NCI-H510A (cell line): ENCODE results near the gene HEMK1.

Experiments used
- DNase-seq: peaks from one replicate; lab custom pipeline; 2025; lab: John Stamatoyannopoulos, UW

HEMK1 gene

DNA sequence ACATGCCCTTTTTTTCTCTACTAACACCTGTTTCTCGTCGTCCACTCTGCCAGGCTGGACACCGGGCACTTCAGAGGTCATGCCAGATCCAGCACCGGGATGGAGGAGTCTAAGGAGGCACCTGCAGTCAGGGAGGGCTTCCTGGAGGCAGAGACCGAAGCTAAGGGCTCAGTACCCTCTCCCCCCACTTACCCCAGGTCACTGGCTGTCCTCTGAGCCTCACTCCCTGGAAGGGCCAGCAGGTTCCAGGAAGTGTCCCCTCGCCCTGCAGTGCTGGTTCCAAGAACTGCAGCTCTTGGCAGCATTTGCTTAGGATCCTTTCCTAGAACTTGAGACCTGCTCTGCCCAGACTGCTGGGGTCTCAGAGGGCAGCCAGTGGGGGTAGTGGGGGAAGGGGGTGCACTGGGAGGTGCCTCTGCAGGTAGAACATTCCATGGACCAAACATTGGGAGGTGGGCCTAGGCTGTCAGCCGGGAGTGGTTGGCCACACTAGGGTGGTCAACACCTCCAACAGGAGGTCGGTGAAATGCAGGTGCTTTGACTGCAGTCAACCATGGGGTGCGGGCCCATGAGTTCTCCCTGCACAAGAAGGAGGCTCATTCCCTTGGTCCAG is 30.9 kb downstream of the HEMK1 start:
- no peak for DNase-seq

DNA sequence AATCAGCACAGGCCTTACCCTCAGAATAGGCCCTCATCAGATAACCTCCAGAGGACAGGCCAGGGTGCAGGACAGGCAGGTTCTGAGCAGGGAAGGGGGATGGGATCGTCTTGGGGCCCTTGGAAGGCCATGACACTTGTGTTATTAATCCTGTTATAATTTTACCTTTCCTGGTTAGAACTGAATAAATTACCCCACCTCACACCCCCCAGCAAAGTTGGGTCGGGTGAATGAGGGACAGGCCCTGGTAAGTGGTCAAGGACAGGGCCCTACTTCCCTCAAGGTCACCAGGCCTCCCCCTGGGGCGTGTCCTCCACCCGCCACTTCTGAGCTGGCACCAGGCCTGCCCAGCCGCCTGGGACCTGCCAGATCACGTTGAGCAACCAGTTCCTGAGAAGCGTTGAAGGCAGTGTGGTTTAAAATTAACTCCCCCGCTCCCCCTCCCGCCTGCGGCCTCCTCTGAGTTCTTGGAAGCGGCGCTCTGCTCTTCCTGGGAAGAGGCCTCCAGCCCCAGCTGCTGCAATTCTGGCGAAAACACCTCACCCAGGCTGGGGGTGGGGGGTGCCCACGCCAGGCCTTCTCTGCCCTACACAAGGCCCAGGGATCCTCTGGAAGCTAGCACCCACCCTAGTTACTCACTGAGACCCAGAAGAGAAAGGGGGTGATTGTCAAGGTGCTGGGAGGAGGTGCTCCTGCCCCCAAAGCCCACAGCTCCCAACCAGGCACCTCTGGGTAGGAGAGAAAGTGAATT is 31.7 kb downstream of the HEMK1 start:
- DNase-seq: peak; percentile 84

GRCh38 chr3:50602595-50603191 is 33.4 kb downstream of the HEMK1 start:
- peak; percentile 43 for DNase-seq

GRCh38 chr3:50603261-50604109 is 34.2 kb downstream of the HEMK1 start:
- no peak for DNase-seq

GRCh38 chr3:50604110-50604621 is 34.8 kb downstream of the HEMK1 start:
- no peak for DNase-seq

- no peak for DNase-seq
These were observed 35.6 kb downstream of the HEMK1 start for GRCh38 chr3:50604628-50605588.

- DNase-seq: no peak
These were observed 36.6 kb downstream of the HEMK1 start for GRCh38 chr3:50605901-50606326.

GRCh38 chr3:50606596-50606995 is 37.3 kb downstream of the HEMK1 start:
- no peak for DNase-seq

GRCh38 chr3:50607271-50608091 is 38.2 kb downstream of the HEMK1 start:
- no peak for DNase-seq

DNA sequence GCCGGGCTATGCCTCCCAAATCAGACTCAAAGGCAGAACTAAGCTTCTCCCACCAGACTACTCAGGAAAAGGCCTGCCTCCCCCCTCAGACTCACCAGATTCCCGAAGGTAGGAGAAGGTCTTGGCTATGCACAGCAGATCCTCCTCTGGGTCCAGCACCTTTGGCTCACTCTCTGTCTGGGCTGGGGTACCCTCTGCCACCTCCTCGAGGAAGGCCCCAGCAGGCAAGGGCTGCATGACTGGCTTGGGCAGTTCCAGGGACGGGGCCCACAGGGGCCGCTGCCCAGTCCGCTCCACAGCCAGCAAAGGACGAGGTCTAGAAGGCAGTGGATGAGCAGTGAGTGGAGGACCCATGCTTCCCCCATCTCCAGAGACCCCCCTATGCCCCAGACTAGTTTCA is 39.0 kb downstream of the HEMK1 start:
- DNase-seq: no peak

GRCh38 chr3:50609071-50609762 is 39.9 kb downstream of the HEMK1 start:
- no peak for DNase-seq

GRCh38 chr3:50609763-50610085 is 40.4 kb downstream of the HEMK1 start:
- DNase-seq: no peak

GRCh38 chr3:50610181-50610971 is 41.1 kb downstream of the HEMK1 start:
- DNase-seq: no peak

DNA sequence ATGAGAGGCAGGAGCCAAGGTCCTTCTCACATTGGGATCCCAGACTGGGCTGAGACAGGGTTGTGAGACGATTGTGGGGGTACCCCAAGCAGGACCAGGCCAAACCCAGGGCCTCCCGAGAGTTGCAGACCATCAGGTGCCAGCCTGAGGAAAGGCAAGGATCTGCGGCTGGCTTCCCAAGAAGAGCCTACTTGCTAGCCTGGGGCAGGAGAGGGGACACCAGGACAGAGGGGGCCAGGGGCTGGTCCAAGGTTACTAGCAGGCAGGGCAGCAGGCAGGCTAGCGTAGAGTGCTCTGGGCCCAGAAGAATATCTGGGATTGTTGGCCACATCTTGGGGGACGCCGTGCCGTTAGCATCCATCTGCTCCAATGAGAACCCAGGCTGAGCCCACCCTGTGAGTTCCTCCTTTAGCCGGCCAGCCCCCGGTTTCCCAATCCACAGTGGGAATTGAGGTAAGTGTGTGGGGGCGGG is 41.7 kb downstream of the HEMK1 start:
- no peak for DNase-seq

DNA sequence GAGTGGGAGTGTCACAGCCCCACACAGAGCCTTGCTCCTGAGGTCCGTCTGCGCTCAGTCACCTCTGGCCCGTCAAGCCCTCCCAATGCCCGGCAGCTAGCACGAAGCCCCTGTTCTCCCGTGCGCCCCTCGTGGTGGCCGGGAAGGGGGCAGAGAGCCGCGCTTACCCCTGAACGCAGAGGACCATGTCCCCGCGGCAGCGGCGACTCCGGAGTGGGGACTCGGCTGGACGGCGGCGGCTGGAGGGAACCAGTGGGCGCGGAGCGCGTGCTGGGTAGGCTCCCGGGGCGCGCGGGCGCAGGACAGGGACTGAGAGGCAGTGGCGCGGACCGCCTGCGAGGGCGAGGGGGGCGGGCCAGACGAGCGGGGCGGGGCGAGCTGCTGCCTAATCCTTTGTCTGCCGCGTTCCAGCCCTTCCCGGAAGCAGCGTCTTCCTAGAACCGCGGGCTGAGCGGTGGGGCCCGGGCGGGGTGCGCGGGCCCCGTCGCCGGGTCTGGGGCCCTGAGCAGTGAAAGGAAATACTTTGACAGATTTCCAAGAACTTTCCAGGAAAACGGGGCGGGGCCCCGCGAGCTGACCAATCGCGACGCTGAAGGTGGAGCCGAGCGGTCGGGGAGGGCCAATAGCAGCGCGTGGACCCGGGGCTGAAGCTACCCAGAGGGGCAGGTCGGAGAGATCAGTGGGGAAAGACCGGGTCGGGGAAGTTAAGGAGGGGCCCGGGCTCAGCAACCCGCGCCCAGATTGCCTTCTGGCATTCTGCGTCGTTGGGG is 42.3 kb downstream of the HEMK1 start, which contains the start of gene CISH:
Gene CISH (minus strand): TSS at position 311 of the 770 bp plus-strand sequence. CDS start 124 bp downstream, at position 187.
- peak; percentile 87 for DNase-seq

GRCh38 chr3:50612234-50612882 is 43.0 kb downstream of the HEMK1 start:
- no peak for DNase-seq
